Stimulated activated CD4-positive, alpha-beta T cell treated with anti-CD3 and anti-CD28 coated beads, Interleukin-12 subunit alpha, Interleukin-12 subunit beta, amount 100 ng/mL, for 4 hours (primary cell): Measurements from ENCODE around the gene UBE3C.

Experiments used
- DNase-seq: peaks from one replicate; pipeline ENCODE4 v3.0.0-alpha.2; 2020

Gene UBE3C

GRCh38 chr7:157183832-157184231 lies 45.1 kb downstream of the UBE3C start:
- DNase-seq: no peak

- DNase-seq: no peak
Measured at GRCh38 chr7:157188091-157188665, 49.5 kb downstream of the UBE3C start.

GRCh38 chr7:157189405-157189804 lies 50.7 kb downstream of the UBE3C start:
- no peak for DNase-seq

GRCh38 chr7:157192861-157193260 lies 54.1 kb downstream of the UBE3C start:
- DNase-seq: no peak

GRCh38 chr7:157193274-157193673 lies 54.5 kb downstream of the UBE3C start:
- no peak for DNase-seq

- DNase-seq: no peak
Measured at GRCh38 chr7:157194948-157195347, 56.2 kb downstream of the UBE3C start.

- no peak for DNase-seq
Measured at GRCh38 chr7:157195868-157196267, 57.1 kb downstream of the UBE3C start.

- DNase-seq: no peak
Measured at GRCh38 chr7:157204134-157204533, 65.4 kb downstream of the UBE3C start.

GRCh38 chr7:157205438-157205837 lies 66.7 kb downstream of the UBE3C start:
- no peak for DNase-seq

- DNase-seq: no peak
Measured at GRCh38 chr7:157208571-157209413, 70.1 kb downstream of the UBE3C start.

- no peak for DNase-seq
Measured at GRCh38 chr7:157210682-157211081, 72.0 kb downstream of the UBE3C start.

- no peak for DNase-seq
Measured at GRCh38 chr7:157211690-157212089, 73.0 kb downstream of the UBE3C start.

GRCh38 chr7:157219154-157219553 lies 80.4 kb downstream of the UBE3C start:
- DNase-seq: no peak

- DNase-seq: no peak
Measured at GRCh38 chr7:157220916-157221569, 82.3 kb downstream of the UBE3C start.

- DNase-seq: no peak
Measured at GRCh38 chr7:157222687-157223086, 84.0 kb downstream of the UBE3C start.

GRCh38 chr7:157224627-157225026 lies 85.9 kb downstream of the UBE3C start:
- DNase-seq: no peak

GRCh38 chr7:157228864-157229422 lies 90.2 kb downstream of the UBE3C start:
- peak; percentile 15 for DNase-seq

- no peak for DNase-seq
Measured at GRCh38 chr7:157233677-157234076, 95.0 kb downstream of the UBE3C start.

- no peak for DNase-seq
Measured at GRCh38 chr7:157234271-157234670, 95.5 kb downstream of the UBE3C start.

- DNase-seq: no peak
Measured at GRCh38 chr7:157235357-157236333, 96.9 kb downstream of the UBE3C start.

- DNase-seq: no peak
Measured at GRCh38 chr7:157238087-157238486, 99.4 kb downstream of the UBE3C start.

GRCh38 chr7:157239571-157240270 lies 101.0 kb downstream of the UBE3C start:
- no peak for DNase-seq
